Ovary (tissue), 1 donor: Measurements from ENCODE around the gene EHMT1.

ENCODE experiments used
- EP300 ChIP-seq: sonication (generic); formaldehyde crosslinking; IDR thresholded peaks from one replicate; pipeline ENCODE4 v1.6.1; 2017; ENCODE audit warnings: antibody characterized with exemption
- POLR2A ChIP-seq: fragments of 450-650 bp; IDR thresholded peaks from one replicate; pipeline ENCODE4 v1.6.1; 2017; ENCODE audit warnings: antibody characterized with exemption, mild to moderate bottlenecking, moderate library complexity

DNA sequence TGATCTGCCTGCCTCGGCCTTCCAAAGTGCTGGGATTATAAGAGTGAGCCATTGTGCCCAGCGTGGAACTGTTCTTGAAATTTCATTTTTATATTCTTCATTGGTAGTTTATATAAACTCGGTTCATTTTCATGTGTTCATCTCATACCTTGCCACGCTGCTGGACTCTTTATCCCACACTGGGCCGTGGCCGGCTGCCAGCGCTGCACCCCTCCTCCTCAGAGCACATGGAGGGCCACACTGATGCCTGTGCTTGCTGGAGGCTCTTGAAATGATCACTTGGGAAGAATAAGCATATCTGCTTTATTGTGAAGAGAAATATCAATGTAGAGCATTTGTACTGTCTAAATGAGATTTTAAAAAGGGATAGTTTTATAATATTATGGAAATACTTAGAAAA is 69.5 kb downstream of the EHMT1 start:
- no peak for TF ChIP-seq EP300
- no peak for TF ChIP-seq POLR2A
